Colonic mucosa (tissue), 4 donors: ENCODE data around the gene P2RX1. TPM values are rescaled to one million over a fixed set of nuclear protein-coding genes. Genes with fewer than 3 reads are reported as not detected.

Experiments used
- DNase-seq: peaks from one replicate; pipeline ENCODE4 v3.0.0-alpha.2; 2020
- H3K27ac ChIP-seq: fragments of 200-600 bp; one replicate; pipeline ENCODE4 v1.8.0; 2021
- H3K27me3 ChIP-seq: fragments of 200-600 bp; one replicate; pipeline ENCODE4 v1.8.0; 2021
- H3K36me3 ChIP-seq: fragments of 200-600 bp; one replicate; pipeline ENCODE4 v1.8.0; 2021
- H3K4me1 ChIP-seq: fragments of 200-600 bp; one replicate; pipeline ENCODE4 v1.8.0; 2021; ENCODE audit warnings: mild to moderate bottlenecking
- H3K4me3 ChIP-seq: fragments of 200-600 bp; one replicate; pipeline ENCODE4 v1.8.0; 2021
- H3K9ac ChIP-seq, 2 donors: one replicate each; pipeline ENCODE4 v1.7.0; 2013; ENCODE audit warnings: control low read depth in 2 of 2, low read depth in 2 of 2, low read length in 2 of 2
- H3K9me3 ChIP-seq: fragments of 200-600 bp; one replicate; pipeline ENCODE4 v1.8.0; 2021
- intact Hi-C: fragments of 100-400 bp; cut with DNase I; formaldehyde crosslinking; loops from one replicate; pipeline ENCODE4 v1.14.1; 2022
- total RNA-seq, 2 donors: library from RNA; stranded (reverse); fragmentation: NEBNext Ultra II Directional in 1 of 2; extraction: Animal tissue kit (Norgen Biotek cat#: 25700) in 1 of 2; gene quantifications; one replicate each; pipeline ENCODE4 v1.2.1, GENCODE V29; 2021
- TF ChIP-seq, protein P1 (sequence below): fragments of 200-600 bp; IDR thresholded peaks from one replicate; pipeline ENCODE4 v1.8.0; 2022; ENCODE audit warnings: antibody characterized with exemption, mild to moderate bottlenecking
- donor health status: healthy.
- donor health status: DM: no; HTN: no; CAD: no.
- donor health status: DM: no; HTN: no; CAD: no.

Gene P2RX1
- total RNA-seq, 2 donors from 2014 or later = 2.7 to 4.8 TPM

DNA sequence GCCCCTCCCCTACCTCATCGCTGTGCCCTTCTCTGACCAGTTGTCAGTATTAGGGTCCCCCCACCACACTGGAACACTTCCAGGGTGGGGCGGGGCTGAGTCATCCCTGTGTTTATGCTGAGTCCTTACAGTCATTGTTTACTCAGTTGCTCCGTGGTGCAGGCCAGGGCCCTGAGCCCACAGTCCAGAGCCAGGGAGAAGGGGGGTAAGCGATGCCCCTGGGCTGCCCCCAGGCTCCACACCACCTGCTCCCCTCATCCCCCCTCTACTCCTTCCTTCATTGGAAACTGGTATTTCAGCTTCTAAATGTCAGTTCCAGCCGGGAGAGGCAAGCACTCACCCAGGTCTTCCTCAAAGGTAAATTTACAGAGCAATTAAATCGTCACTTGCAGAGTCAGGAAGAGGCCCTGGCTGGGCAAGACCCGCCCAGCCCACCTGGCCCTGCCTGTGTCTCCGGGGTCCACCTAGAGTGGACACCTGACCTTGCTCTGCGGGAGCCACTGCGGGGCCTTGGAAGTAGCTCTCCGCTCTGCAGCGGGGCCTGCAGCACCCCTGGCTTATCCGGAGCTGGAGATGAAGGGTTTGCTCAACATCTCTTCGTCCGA is 43.1 kb upstream of the P2RX1 start:
- Histone ChIP-seq H3K27ac (peak overlapping the region; percentile 97), H3K9ac (peak overlapping the region; percentile 8 to 95), H3K4me1 (peaks cover 33% of the 10 kb centered on the region)

DNA sequence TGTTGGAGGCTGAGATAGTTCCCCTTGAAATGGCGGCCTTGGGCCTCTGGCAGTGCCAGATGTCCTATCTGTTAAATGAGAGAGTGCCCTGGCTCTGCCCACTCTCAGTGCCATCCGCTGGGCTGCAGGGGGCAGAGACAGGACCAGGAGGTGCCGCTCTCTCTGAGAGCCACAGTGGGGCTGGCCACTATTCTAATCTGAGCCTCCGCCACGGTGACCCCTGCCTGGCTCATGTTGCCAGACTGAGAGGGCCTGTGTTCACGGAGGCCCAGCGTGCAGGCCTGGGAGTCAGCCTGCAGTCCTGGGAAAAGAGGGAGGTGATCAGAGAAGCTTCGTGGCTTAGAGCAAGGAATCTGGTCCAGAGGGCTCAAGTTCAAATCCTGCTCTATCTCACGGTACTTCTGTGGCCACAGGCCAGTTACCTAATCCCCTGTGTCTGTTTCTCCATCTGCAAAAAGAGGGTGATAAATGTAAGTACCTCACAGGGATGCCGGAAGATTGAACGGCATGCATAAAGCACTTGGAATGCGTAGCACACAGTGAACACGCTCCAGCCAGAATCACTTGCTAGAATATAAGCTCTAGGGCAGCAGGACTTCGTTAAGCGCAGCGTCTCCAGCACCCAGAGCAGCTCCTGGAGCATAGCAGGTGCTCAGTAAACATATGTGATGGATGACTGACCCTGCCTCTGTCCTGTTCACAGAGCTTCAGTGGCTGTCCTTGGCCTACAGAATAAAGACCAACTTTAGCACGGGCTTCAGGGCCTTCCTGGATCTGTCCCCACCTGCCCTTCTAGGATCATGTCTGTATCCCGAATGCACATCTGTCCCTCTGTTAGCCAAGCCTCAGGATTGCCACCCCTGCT is 41.7 kb upstream of the P2RX1 start:
- intact Hi-C loops = no loop called here
- Histone ChIP-seq H3K9me3 (no peaks in the 10 kb centered on the region), H3K9ac (peak overlapping the region in 1 of 2 donors; percentile 37), H3K27me3 (no peaks in the 10 kb centered on the region), H3K36me3 (no peaks in the 10 kb centered on the region), H3K27ac (no peak overlapping the region), H3K4me3 (no peak overlapping the region), H3K4me1 (peaks cover 28% of the 10 kb centered on the region)
- TF ChIP-seq, protein P1, sequence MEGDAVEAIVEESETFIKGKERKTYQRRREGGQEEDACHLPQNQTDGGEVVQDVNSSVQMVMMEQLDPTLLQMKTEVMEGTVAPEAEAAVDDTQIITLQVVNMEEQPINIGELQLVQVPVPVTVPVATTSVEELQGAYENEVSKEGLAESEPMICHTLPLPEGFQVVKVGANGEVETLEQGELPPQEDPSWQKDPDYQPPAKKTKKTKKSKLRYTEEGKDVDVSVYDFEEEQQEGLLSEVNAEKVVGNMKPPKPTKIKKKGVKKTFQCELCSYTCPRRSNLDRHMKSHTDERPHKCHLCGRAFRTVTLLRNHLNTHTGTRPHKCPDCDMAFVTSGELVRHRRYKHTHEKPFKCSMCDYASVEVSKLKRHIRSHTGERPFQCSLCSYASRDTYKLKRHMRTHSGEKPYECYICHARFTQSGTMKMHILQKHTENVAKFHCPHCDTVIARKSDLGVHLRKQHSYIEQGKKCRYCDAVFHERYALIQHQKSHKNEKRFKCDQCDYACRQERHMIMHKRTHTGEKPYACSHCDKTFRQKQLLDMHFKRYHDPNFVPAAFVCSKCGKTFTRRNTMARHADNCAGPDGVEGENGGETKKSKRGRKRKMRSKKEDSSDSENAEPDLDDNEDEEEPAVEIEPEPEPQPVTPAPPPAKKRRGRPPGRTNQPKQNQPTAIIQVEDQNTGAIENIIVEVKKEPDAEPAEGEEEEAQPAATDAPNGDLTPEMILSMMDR = no peak
- DNase-seq = no peak

More for the DNA sequence above, 43.1 kb upstream of the P2RX1 start:
- intact Hi-C loops = no loop called here
- Histone ChIP-seq H3K27me3 (no peaks in the 10 kb centered on the region), H3K36me3 (no peaks in the 10 kb centered on the region), H3K9me3 (no peaks in the 10 kb centered on the region), H3K4me3 (no peak overlapping the region)
- DNase-seq = peak; percentile 88
- TF ChIP-seq, protein P1 = no peak

DNA sequence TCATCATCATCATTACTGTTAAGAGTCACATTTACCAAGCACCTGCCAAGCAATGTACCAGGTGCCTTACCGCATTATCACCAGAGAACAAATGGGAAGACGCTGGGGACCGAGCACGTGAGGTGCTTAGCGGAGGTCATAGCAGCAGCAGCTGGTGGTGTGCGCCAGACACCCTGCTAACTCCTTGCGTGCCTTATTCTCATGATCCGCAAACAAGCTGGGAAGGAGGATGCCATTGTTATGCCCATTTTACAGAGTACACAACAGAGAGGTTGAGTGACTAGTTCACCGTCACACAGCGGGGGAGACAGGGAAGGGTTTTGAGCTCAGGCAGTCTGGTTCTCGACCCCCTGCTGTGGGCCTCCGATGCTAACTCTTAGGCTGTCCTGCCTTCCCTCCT is 40.7 kb upstream of the P2RX1 start:
- no peak for DNase-seq
- Histone ChIP-seq H3K4me1 (peaks cover 20% of the 10 kb centered on the region), H3K9ac (no peak overlapping the region), H3K27ac (no peak overlapping the region), H3K4me3 (no peak overlapping the region), H3K27me3 (no peaks in the 10 kb centered on the region), H3K9me3 (no peaks in the 10 kb centered on the region), H3K36me3 (no peaks in the 10 kb centered on the region)
- intact Hi-C loops = no loop called here
- TF ChIP-seq, protein P1 = no peak

DNA sequence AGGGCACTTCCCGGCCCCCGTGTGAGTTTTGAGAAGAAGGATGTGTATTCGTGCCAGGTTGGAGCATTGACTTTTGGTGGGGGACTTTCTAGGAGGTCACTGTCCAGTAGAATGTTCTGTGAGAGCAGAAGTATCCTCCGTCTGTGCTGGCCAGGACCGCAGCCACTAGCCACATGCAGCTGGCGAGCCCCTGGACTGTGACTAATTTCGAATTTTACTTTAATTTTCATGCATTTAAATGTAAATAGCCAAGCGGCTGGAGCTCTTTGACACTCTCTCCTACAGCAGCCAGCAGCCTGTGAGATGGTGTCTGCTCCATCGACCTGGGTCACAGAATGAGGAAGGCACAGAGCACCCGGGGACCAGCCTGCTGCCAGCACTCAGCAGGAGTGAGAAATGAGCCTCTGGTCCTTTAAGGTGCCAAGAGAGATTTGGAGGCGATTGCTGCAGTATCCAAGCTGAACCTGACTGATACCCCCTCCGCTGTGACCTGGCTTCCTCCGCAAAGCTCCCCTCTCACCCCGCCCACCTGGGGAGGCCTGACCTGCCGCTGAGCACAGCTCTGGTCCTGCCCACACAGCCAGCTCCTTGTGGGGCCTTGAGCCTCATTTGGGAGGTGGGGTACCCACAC is 40.2 kb upstream of the P2RX1 start:
- TF ChIP-seq, protein P1 = no peak
- Histone ChIP-seq H3K27me3 (no peaks in the 10 kb centered on the region), H3K4me3 (no peak overlapping the region), H3K4me1 (peaks cover 17% of the 10 kb centered on the region), H3K36me3 (peaks cover 2% of the 10 kb centered on the region), H3K9me3 (no peaks in the 10 kb centered on the region), H3K9ac (no peak overlapping the region), H3K27ac (no peak overlapping the region)
- intact Hi-C loops = no loop called here
- no peak for DNase-seq

DNA sequence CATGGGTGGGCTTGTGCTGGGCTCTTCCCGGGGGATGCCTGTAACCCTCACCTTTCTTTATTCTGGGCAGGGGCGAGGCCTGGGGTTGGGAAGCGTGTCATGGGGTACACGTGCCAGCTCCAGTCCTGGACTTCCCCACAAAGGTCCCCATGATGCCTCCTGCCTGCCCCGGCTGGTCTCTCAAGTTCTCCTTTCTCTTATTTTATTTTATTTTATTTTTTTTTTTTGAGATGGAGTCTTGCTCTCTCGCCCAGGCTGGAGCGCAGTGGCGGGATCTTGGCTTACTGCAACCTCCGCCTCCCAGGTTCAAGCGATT is 39.4 kb upstream of the P2RX1 start:
- intact Hi-C loops = no loop called here
- no peaks in the 10 kb centered on the region for H3K9me3 ChIP-seq
- no peak overlapping the region for H3K9ac ChIP-seq
- H3K27ac ChIP-seq = no peak overlapping the region
- DNase-seq = no peak
- TF ChIP-seq, protein P1 = no peak
- no peak overlapping the region for H3K4me3 ChIP-seq
- no peaks in the 10 kb centered on the region for H3K27me3 ChIP-seq
- H3K36me3 ChIP-seq = peaks cover 5% of the 10 kb centered on the region
- peaks cover 13% of the 10 kb centered on the region for H3K4me1 ChIP-seq
